Endodermal cell (in vitro differentiated cells): Measurements from ENCODE around the gene NPIPB2. TPM values are rescaled to one million over a fixed set of nuclear protein-coding genes. Genes with fewer than 3 reads are reported as not detected.
A peak's percentile ranks its signal among the peaks of the same experiment; 100 is the strongest.
"Not testable (repeated sequence)": the region's sequence is repeated elsewhere in the genome, so short reads cannot be mapped to it uniquely, and the experiment has no call there.

ENCODE experiments used
- DNase-seq: peaks from one replicate; pipeline ENCODE4 v3.0.0-alpha.2; 2017
- H3K27ac ChIP-seq: 2 replicates; pipeline ENCODE4 v1.5.1; 2013; ENCODE audit warnings: mild to moderate bottlenecking, low read depth, low read length, moderate library complexity
- H3K27me3 ChIP-seq: 2 replicates; pipeline ENCODE4 v1.6.1; 2013; ENCODE audit warnings: mild to moderate bottlenecking, low read length, moderate library complexity; ENCODE audit not compliant: insufficient read depth, control insufficient read depth, poor library complexity, severe bottlenecking
- H3K36me3 ChIP-seq: 2 replicates; pipeline ENCODE4 v1.7.0; 2013; ENCODE audit warnings: mild to moderate bottlenecking, low read length, moderate library complexity; ENCODE audit not compliant: control insufficient read depth, insufficient read depth
- H3K4me1 ChIP-seq: one replicate; pipeline ENCODE4 v1.7.0; 2013; ENCODE audit warnings: low read length; ENCODE audit not compliant: control insufficient read depth, insufficient read depth
- H3K4me3 ChIP-seq: 2 replicates; pipeline ENCODE4 v1.5.1; 2013; ENCODE audit warnings: mild to moderate bottlenecking, low read length, moderate library complexity
- H3K9ac ChIP-seq: 2 replicates; pipeline ENCODE4 v1.6.1; 2013; ENCODE audit warnings: mild to moderate bottlenecking, low read length, moderate library complexity; ENCODE audit not compliant: poor library complexity, severe bottlenecking; ENCODE audit errors: extremely low read depth
- H3K9me3 ChIP-seq: 2 replicates; pipeline ENCODE4 v1.6.1; 2013; ENCODE audit warnings: mild to moderate bottlenecking, low read length, moderate library complexity; ENCODE audit not compliant: control insufficient read depth
- H3K27ac Mint-ChIP-seq: 2 replicates; pipeline ENCODE4 v1.8.0; 2020; ENCODE audit warnings: mixed read lengths
- H3K27me3 Mint-ChIP-seq: 2 replicates; pipeline ENCODE4 v1.8.0; 2021; ENCODE audit warnings: mild to moderate bottlenecking, mixed read lengths; ENCODE audit not compliant: insufficient read depth
- H3K36me3 Mint-ChIP-seq: 2 replicates; pipeline ENCODE4 v1.8.0; 2020; ENCODE audit warnings: low read depth, mixed read lengths
- H3K4me1 Mint-ChIP-seq: 2 replicates; pipeline ENCODE4 v1.8.0; 2020; ENCODE audit warnings: mixed read lengths
- H3K4me3 Mint-ChIP-seq: 2 replicates; pipeline ENCODE4 v1.8.0; 2020; ENCODE audit warnings: mild to moderate bottlenecking, moderate library complexity, mixed read lengths
- H3K9me3 Mint-ChIP-seq: 2 replicates; pipeline ENCODE4 v1.8.0; 2020; ENCODE audit warnings: mild to moderate bottlenecking, mixed read lengths
- WGBS, 2 experiments: methylation state at CpG; one replicate each; pipeline versions ENCODE4 v1.1.5 to v1.1.7; 2013; ENCODE audit warnings: missing lambda C conversion rate in 2 of 2, mixed read lengths in 1 of 2; ENCODE audit not compliant: insufficient coverage in 1 of 2, insufficient read length in 1 of 2; 5-methylcytosine and 5-hydroxymethylcytosine counted together
- total RNA-seq, 2 donors: library from RNA; stranded (reverse); fragmentation: NEBNext Ultra II Directional in 1 of 2; extraction: Animal tissue kit (Norgen Biotek cat#: 25700) in 1 of 2; gene quantifications; 2 replicates in 1 of 2; 3 replicates in 1 of 2; pipeline ENCODE4 v1.2.1, GENCODE V29; 2021
- TF ChIP-seq, protein P1 (sequence below): fragments of 200-600 bp; sonication (generic); conservative IDR thresholded peaks from 2 replicates; pipeline ENCODE4 v1.5.0; 2021; ENCODE audit warnings: antibody characterized with exemption, mild to moderate bottlenecking

Gene NPIPB2
- total RNA-seq, 2 donors from 2014 or later, result 10.2 to 15.0 TPM

DNA sequence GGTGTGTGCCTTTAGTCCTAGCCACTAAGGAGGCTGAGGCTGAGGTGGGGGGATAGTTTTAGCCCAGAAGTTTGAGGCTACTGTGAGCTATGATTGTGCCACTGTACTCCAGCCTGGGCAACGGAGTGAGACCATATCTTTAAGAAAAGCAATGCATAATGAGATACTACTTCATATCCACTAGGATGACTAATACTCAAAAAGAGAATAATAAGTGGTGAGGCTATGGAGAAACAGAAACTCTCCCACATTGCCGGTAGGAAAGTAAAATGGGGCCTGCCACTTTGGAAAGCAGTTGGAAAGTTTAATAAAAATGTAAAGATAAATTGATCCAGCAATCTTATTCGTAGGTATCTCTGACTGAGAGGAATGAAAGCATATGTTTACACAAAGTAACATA lies 4.6 kb upstream of the NPIPB2 start:
- no peaks in the 10 kb centered on the region for H3K4me1 Mint-ChIP-seq
- Histone ChIP-seq H3K4me1 (no peaks in the 10 kb centered on the region), H3K27me3 (no peaks in the 10 kb centered on the region), H3K9me3 (no peaks in the 10 kb centered on the region), H3K9ac (no peak overlapping the region), H3K36me3 (no peaks in the 10 kb centered on the region), H3K27ac (no peak overlapping the region), H3K4me3 (no peak overlapping the region)
- 93 to 94% methylated on average over 2 of the region's 3 CpGs for WGBS, 2 experiments
- H3K4me3 Mint-ChIP-seq, result no peak overlapping the region
- H3K27ac Mint-ChIP-seq, result no peak overlapping the region
- TF ChIP-seq, protein P1, sequence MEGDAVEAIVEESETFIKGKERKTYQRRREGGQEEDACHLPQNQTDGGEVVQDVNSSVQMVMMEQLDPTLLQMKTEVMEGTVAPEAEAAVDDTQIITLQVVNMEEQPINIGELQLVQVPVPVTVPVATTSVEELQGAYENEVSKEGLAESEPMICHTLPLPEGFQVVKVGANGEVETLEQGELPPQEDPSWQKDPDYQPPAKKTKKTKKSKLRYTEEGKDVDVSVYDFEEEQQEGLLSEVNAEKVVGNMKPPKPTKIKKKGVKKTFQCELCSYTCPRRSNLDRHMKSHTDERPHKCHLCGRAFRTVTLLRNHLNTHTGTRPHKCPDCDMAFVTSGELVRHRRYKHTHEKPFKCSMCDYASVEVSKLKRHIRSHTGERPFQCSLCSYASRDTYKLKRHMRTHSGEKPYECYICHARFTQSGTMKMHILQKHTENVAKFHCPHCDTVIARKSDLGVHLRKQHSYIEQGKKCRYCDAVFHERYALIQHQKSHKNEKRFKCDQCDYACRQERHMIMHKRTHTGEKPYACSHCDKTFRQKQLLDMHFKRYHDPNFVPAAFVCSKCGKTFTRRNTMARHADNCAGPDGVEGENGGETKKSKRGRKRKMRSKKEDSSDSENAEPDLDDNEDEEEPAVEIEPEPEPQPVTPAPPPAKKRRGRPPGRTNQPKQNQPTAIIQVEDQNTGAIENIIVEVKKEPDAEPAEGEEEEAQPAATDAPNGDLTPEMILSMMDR, result no peak
- no peaks in the 10 kb centered on the region for H3K9me3 Mint-ChIP-seq
- no peaks in the 10 kb centered on the region for H3K36me3 Mint-ChIP-seq
- no peaks in the 10 kb centered on the region for H3K27me3 Mint-ChIP-seq
- DNase-seq, result no peak

DNA sequence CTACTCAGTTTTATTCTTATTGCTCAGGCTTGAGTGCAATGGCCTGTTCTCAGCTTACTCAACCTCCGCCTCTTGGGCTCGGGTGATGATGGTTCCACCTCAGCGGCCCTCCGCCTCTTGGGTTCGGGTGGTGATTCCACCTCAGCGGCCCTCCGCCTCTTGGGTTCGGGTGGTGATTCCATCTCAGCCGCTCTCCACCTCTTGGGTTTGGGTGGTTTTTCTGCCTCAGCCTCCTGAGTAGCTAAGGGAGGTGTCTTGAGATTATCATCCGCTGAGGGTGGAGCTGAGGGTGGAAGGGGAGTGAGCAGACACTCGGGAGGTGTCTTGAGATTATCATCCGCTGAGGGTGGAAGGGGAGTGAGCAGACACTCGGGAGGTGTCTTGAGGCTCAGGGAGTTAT lies 14.5 kb downstream of the NPIPB2 start:
- not testable (repeated sequence) for H3K27me3 ChIP-seq, DNase-seq, H3K4me1 Mint-ChIP-seq, H3K4me3 Mint-ChIP-seq, H3K4me1 ChIP-seq, H3K27ac Mint-ChIP-seq, H3K36me3 Mint-ChIP-seq, H3K9ac ChIP-seq, H3K4me3 ChIP-seq, H3K9me3 Mint-ChIP-seq, H3K27me3 Mint-ChIP-seq, H3K9me3 ChIP-seq, H3K36me3 ChIP-seq, H3K27ac ChIP-seq
- WGBS, 2 experiments, result 79 to 100% methylated on average over 4 to 10 of the region's 13 CpGs

DNA sequence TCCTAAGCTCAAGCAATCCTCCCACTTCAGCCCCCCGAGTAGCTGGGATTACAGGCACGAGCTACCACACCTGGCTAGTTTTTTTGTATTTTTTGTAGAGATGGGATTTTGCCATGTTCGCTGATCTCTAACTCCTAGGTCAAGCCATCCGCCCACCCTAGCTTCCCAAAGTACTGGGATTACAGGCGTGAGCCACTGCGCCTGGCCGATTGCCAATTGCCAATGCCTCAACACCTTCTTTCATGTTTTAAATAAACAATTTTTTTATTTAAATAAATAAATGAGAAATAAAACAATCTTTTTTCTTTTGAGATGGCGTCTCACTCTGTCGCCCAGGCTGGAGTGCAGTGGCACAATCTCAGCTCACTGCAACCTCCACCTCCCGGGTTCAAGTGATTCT lies 17.8 kb downstream of the NPIPB2 start:
- H3K36me3 ChIP-seq, H3K4me3 Mint-ChIP-seq, H3K4me3 ChIP-seq, H3K4me1 ChIP-seq, H3K27me3 Mint-ChIP-seq, H3K9me3 ChIP-seq, H3K27ac ChIP-seq, DNase-seq, H3K4me1 Mint-ChIP-seq, H3K27me3 ChIP-seq, H3K9ac ChIP-seq, H3K27ac Mint-ChIP-seq, H3K9me3 Mint-ChIP-seq, H3K36me3 Mint-ChIP-seq: not testable (repeated sequence)
- 91 to 92% methylated on average over 3 to 10 of the region's 10 CpGs for WGBS, 2 experiments

DNA sequence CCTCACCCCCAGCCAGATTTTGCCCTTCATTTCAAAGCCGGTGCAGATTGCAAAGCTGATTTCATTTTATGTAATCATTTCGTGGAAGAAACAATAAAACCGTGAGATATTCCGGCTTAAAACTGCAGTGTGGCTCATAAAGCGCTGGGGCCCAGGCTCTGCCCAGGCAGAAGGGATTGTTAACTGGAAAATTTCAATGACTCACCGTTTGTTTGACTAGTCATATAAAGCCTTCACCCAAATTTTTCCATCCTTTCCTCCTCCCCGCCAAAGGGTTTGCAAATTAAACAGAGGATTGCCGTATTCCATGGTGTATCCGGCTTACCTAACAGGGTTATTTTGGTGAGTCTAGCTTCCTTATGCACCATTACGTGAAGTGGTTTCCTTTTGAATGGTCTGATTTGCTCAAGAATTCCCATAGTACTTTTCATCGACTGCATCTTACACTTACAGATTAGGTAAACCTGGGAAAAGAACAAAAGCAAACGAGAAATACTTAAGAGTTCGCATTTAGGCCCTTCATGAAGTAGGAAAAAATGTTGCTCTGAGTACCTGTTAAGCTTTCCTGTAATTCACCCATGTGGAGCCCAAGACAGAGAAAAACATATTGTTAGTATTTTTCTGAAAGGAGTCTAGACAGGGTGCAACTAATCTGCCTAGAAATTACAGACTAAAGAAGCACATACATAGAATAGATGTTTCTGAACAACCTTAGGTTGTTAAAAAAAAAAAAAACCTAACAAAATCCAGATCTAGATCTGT lies 25.1 kb downstream of the NPIPB2 start:
- WGBS, 2 experiments, result 74 to 83% methylated on average over 11 to 13 of the region's 13 CpGs
- H3K9me3 Mint-ChIP-seq, result no peaks in the 10 kb centered on the region
- peak overlapping the region; percentile 91 for H3K27ac Mint-ChIP-seq
- TF ChIP-seq, protein P1, result no peak
- peaks cover 2% of the 10 kb centered on the region for H3K36me3 Mint-ChIP-seq
- Histone ChIP-seq H3K9ac (peak overlapping the region; percentile 31), H3K36me3 (no peaks in the 10 kb centered on the region), H3K9me3 (no peaks in the 10 kb centered on the region), H3K27me3 (no peaks in the 10 kb centered on the region), H3K4me1 (no peaks in the 10 kb centered on the region), H3K27ac (no peak overlapping the region), H3K4me3 (peak overlapping the region; percentile 62)
- H3K4me3 Mint-ChIP-seq, result peak overlapping the region; percentile 91
- peaks cover 28% of the 10 kb centered on the region for H3K4me1 Mint-ChIP-seq
- H3K27me3 Mint-ChIP-seq, result no peaks in the 10 kb centered on the region
- peak; percentile 55 for DNase-seq
